Measurements from ENCODE around the gene ANKRD63. TPM values are rescaled to one million over a fixed set of nuclear protein-coding genes. Genes with fewer than 3 reads are reported as not detected.

ANKRD63 gene
- total and polyA plus RNA-seq, 9 of the 15 experiments (the other 6 are each of a cell fraction or from before 2014, with no cell fraction given): 1.3 to 2.0 (median 1.8) TPM; not detected in 6

- no peak for TF ChIP-seq CEBPZ (IDR thresholded peaks at IDR 0.05; ENCODE audit: borderline replicate concordance, low read depth, low read length)
- no peak for TF ChIP-seq SMARCC2 (IDR thresholded peaks at IDR 0.05; ENCODE audit: low read depth)
- TF ChIP-seq ZNF431 (CRISPR knock-in tag; IDR thresholded peaks at IDR 0.05): no peak
- no peak for TF ChIP-seq TRIM24 (IDR thresholded peaks at IDR 0.05)
- TF ChIP-seq POU5F1 (IDR thresholded peaks at IDR 0.05; ENCODE audit: borderline replicate concordance, low read depth, low read length, partially characterized antibody): no peak
- no peak for TF ChIP-seq ZNF584 (CRISPR knock-in tag; IDR thresholded peaks at IDR 0.05; ENCODE audit: low read depth)
Measured at GRCh38 chr15:40251486-40252140, 31.3 kb downstream of the ANKRD63 start (continued).

Measured in K562 (cell line).